Ramos (cell line): Measurements from ENCODE around the gene FSIP2.
"Not testable (repeated sequence)": the region's sequence is repeated elsewhere in the genome, so short reads cannot be mapped to it uniquely, and the experiment has no call there.

Experiments
- in situ Hi-C: fragments of 300-500 bp; cut with MboI; formaldehyde crosslinking; loops from one replicate; pipeline ENCODE4 v1.14.3; 2022; ENCODE audit warnings: low sequenced_read_pairs; ENCODE audit not compliant: unreplicated experiment

FSIP2 gene

GRCh38 chr2:185793532-185794345 lies 55.1 kb downstream of the FSIP2 start:
- in situ Hi-C loops = no loop called here

GRCh38 chr2:185796758-185797157 lies 58.2 kb downstream of the FSIP2 start:
- in situ Hi-C loops = no loop called here

- in situ Hi-C loops = no loop called here
These were observed 64.3 kb downstream of the FSIP2 start for GRCh38 chr2:185802926-185803325.

GRCh38 chr2:185806783-185807182 lies 68.2 kb downstream of the FSIP2 start:
- in situ Hi-C loops = no loop called here

GRCh38 chr2:185807351-185807750 lies 68.7 kb downstream of the FSIP2 start:
- in situ Hi-C loops = no loop called here

GRCh38 chr2:185811580-185811979 lies 73.0 kb downstream of the FSIP2 start:
- in situ Hi-C loops = no loop called here

GRCh38 chr2:185813707-185814106 lies 75.1 kb downstream of the FSIP2 start:
- in situ Hi-C loops = no loop called here

GRCh38 chr2:185817991-185818390 lies 79.4 kb downstream of the FSIP2 start:
- in situ Hi-C loops = no loop called here

GRCh38 chr2:185821467-185821866 lies 82.9 kb downstream of the FSIP2 start:
- in situ Hi-C loops = no loop called here

GRCh38 chr2:185823773-185824172 lies 85.2 kb downstream of the FSIP2 start:
- in situ Hi-C loops = no loop called here

- in situ Hi-C loops = no loop called here
These were observed 87.0 kb downstream of the FSIP2 start for GRCh38 chr2:185825557-185825956.

- in situ Hi-C loops = no loop called here
These were observed 89.7 kb downstream of the FSIP2 start for GRCh38 chr2:185828326-185828725.

GRCh38 chr2:185833864-185834263 lies 95.3 kb downstream of the FSIP2 start:
- in situ Hi-C loops = no loop called here

- in situ Hi-C loops = no loop called here
These were observed 97.4 kb downstream of the FSIP2 start for GRCh38 chr2:185835974-185836373.

- in situ Hi-C loops = no loop called here
These were observed 116.3 kb downstream of the FSIP2 start for GRCh38 chr2:185854885-185855284.

- in situ Hi-C loops = no loop called here
These were observed 119.1 kb downstream of the FSIP2 start for GRCh38 chr2:185857691-185858090.

GRCh38 chr2:185859506-185859905 lies 120.9 kb downstream of the FSIP2 start:
- in situ Hi-C loops = no loop called here

- in situ Hi-C loops = no loop called here
These were observed 121.7 kb downstream of the FSIP2 start for GRCh38 chr2:185860321-185860720.

- in situ Hi-C loops = no loop called here
These were observed 124.2 kb downstream of the FSIP2 start for GRCh38 chr2:185862657-185863398.

GRCh38 chr2:185864468-185865260 lies 126.1 kb downstream of the FSIP2 start:
- in situ Hi-C loops = not testable (repeated sequence)
